BLaER1 treated with 17β-estradiol and CSF1 and Interleukin-3, amounts not matched to agents 10 nM and 100 nM (cell line): Measurements from ENCODE around the gene RBPJ.
"Not testable (repeated sequence)": the region's sequence is repeated elsewhere in the genome, so short reads cannot be mapped to it uniquely, and the experiment has no call there.

Experiments used
- H3K27ac ChIP-seq, 11 experiments: shearing (Covaris generic); formaldehyde crosslinking; 2 replicates each; pipeline ENCODE4 v1.8.1; 2022
- H3K27me3 ChIP-seq, 11 experiments: shearing (Covaris generic); formaldehyde crosslinking; 2 replicates each; pipeline ENCODE4 v1.8.1; 2022
- H3K36me3 ChIP-seq, 11 experiments: shearing (Covaris generic); formaldehyde crosslinking; 2 replicates each; pipeline ENCODE4 v1.8.1; 2022
- H3K4me1 ChIP-seq, 10 experiments: shearing (Covaris generic); formaldehyde crosslinking; 2 replicates each; pipeline ENCODE4 v1.8.1; 2022
- H3K4me2 ChIP-seq, 11 experiments: shearing (Covaris generic); formaldehyde crosslinking; 2 replicates each; pipeline ENCODE4 v1.8.1; 2022
- H3K4me3 ChIP-seq, 10 experiments: shearing (Covaris generic); formaldehyde crosslinking; 2 replicates each; pipeline ENCODE4 v1.8.1; 2022
- H3K9ac ChIP-seq, 11 experiments: shearing (Covaris generic); formaldehyde crosslinking; 2 replicates each; pipeline ENCODE4 v1.8.1; 2022
- H3K9me3 ChIP-seq, 11 experiments: shearing (Covaris generic); formaldehyde crosslinking; replicated peaks in 1 of 11; 2 replicates each; pipeline ENCODE4 v1.8.1; 2022
- H4K20me1 ChIP-seq, 11 experiments: shearing (Covaris generic); formaldehyde crosslinking; 2 replicates each; pipeline ENCODE4 v1.8.1; 2022
- Cebpa-rat ChIP-seq, 11 experiments: shearing (Covaris generic); IDR thresholded peaks; 2 replicates each; pipeline ENCODE4 v1.8.1; 2022

The RBPJ gene

DNA sequence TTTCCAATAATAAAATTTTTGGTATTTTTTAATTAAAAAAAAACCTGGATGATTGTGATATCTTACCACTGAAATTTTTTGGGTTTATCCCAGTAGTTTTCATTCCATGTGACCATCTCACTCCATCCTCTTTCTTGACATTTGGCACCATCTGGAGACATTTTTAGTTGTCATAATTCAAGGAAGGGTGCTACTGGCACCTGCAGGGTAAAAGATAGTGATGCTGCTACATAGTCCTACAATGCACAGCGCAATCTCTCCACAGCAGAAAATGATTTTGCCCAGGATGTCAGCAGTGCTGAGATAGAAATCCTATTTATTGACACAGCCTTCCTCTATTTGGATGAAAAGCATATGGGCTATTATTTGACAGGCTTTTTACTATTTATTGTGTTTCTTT lies 79.3 kb downstream of the RBPJ start:
- Histone ChIP-seq H3K4me3 (no peak overlapping the region), H3K27me3 (no peaks in the 10 kb centered on the region), H3K4me2 (no peak overlapping the region), H3K9me3 (peaks cover 8 to 42% (median 22%) of the 10 kb centered on the region in 11 experiments), H3K9ac (no peak overlapping the region), H3K36me3 (peaks cover 56 to 100% (median 80%) of the 10 kb centered on the region in 11 experiments), H4K20me1 (peaks cover 0 to 100% (median 4%) of the 10 kb centered on the region in 11 experiments; a peak in 7 of 22 replicates), H3K27ac (no peak overlapping the region), H3K4me1 (peaks cover 0 to 17% (median 9%) of the 10 kb centered on the region in 10 experiments; a peak in 11 of 20 replicates)
- no peak for TF ChIP-seq Cebpa-rat (IDR thresholded peaks at IDR 0.05)

DNA sequence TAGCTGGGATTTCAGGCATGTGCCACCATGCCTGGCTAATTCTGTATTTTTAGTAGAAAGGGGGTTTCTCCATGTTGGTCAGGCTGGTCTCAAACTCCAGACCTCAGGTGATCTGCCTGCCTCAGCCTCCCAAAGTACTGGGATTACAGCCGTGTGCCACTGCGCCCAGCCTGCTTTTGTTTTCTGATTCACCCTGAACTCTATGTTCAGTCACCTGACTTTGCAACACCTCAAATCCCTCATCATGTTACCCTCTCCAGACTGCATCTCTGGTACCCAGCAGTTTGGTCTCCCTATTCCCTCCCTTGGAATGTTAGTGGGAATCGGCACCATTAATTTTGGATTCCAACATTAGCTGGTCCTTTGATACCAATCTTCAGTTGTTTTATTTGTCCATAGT lies 81.2 kb downstream of the RBPJ start:
- H3K4me3 ChIP-seq = not testable (repeated sequence)
- peaks cover 0 to 81% (median 0%) of the 10 kb centered on the region in 11 experiments; a peak in 7 of 22 replicates for H4K20me1 ChIP-seq

DNA sequence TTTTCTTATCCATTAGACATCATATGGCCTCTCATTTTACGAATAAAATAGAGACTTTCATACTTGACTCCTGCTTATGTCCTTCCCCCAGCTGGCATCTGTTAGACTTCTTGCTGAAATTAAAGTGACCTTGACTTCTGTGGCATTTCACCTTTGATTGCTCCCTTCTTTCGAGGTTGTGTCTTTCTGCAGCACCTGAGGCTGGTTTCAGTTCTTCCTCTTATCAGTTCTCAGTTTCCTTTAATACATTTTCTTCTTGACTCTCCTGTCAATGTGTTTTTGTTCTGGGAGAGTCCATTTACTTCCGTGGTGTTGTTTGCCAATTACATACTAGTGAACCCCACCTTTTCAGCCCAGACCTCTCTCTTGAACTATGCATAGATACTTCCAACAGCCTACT lies 81.6 kb downstream of the RBPJ start:
- no peak overlapping the region for H3K27ac ChIP-seq
- H3K4me1 ChIP-seq = peaks cover 0 to 10% (median 5%) of the 10 kb centered on the region in 10 experiments; a peak in 10 of 20 replicates
- H3K9me3 ChIP-seq = peaks cover 29 to 60% (median 45%) of the 10 kb centered on the region in 11 experiments
- H3K9ac ChIP-seq = no peak overlapping the region
- H3K4me3 ChIP-seq = no peak overlapping the region
- H3K4me2 ChIP-seq = no peak overlapping the region
- no peaks in the 10 kb centered on the region for H3K27me3 ChIP-seq
- no peak for TF ChIP-seq Cebpa-rat (IDR thresholded peaks at IDR 0.05)
- H4K20me1 ChIP-seq = peaks cover 0 to 78% (median 0%) of the 10 kb centered on the region in 11 experiments; a peak in 7 of 22 replicates
- peaks cover 68 to 100% (median 87%) of the 10 kb centered on the region in 11 experiments for H3K36me3 ChIP-seq

More for the DNA sequence above, 81.2 kb downstream of the RBPJ start:
- H3K27me3 ChIP-seq, H3K4me2 ChIP-seq, H3K9ac ChIP-seq, H3K4me1 ChIP-seq, H3K27ac ChIP-seq: not testable (repeated sequence)
- H3K36me3 ChIP-seq = peaks cover 68 to 100% (median 85%) of the 10 kb centered on the region in 11 experiments
- peaks cover 27 to 56% (median 41%) of the 10 kb centered on the region in 11 experiments for H3K9me3 ChIP-seq

DNA sequence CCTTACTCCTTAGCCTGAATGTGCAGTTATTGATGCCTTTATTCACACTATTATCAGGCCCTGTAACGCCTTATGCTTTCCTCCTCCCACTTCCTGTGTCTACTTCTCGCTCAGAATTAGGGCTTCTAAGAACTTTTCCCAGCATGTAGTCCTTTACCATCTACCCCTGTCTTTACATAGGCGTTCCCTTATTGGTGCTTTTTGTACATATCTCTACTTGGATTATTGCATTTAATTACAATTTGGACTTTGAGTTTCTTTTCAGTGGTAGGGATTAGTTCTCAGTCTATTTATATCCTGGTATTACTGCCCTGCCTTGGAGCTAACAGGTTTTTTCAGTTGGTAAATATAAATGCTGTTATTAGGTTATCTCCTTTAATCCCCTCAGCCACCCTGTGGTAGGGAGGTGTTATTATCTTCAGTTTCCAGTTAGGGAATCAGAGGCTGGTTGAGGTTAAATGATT lies 84.0 kb downstream of the RBPJ start:
- H4K20me1 ChIP-seq = peaks cover 0 to 78% (median under 1%) of the 10 kb centered on the region in 11 experiments; a peak in 8 of 22 replicates
- no peak overlapping the region for H3K9ac ChIP-seq
- no peak overlapping the region for H3K27ac ChIP-seq
- peaks cover 29 to 66% (median 40%) of the 10 kb centered on the region in 11 experiments for H3K9me3 ChIP-seq
- TF ChIP-seq Cebpa-rat (IDR thresholded peaks at IDR 0.05) = no peak
- no peaks in the 10 kb centered on the region for H3K27me3 ChIP-seq
- H3K36me3 ChIP-seq = peaks cover 67 to 100% (median 84%) of the 10 kb centered on the region in 11 experiments
- no peak overlapping the region; a peak in 1 of 20 replicates for H3K4me3 ChIP-seq
- H3K4me2 ChIP-seq = no peak overlapping the region
- peaks cover 0 to 30% (median 5%) of the 10 kb centered on the region in 10 experiments; a peak in 8 of 20 replicates for H3K4me1 ChIP-seq

DNA sequence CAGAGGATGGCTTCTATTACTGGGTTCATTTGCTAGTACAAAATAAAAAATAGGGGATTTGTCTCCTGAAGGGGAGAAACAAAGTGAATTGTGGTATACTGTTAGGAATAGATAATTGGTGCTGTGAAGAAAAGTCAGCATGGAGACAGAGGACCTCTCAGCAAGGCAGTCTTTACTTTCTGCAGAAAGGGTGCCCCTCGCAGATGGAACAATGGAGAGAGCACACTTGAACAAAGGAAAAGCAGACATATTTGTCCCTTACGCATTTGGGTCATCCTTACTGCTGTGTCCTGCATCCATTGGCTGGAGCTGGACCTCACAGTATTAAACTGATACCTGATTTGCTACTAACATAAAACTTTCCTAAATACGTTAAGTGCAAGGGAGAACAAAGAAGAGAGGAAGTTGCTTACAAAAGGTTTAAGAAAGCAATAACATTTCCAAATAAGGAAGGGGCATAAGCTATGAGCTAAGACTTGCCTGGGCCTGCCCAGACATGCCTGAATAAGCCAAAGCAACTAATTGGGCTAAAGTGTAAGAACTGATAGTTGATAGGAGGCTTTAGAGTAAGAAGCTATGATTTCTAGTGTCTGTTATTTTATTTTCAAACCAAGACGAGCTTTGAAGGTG lies 85.6 kb downstream of the RBPJ start:
- Histone ChIP-seq H4K20me1 (peaks cover 0 to 78% (median 7%) of the 10 kb centered on the region in 11 experiments; a peak in 12 of 22 replicates), H3K4me3 (peak overlapping the region in 5 of 10 experiments; percentile 0 to 28 (median 13); a peak in 2 of 20 replicates), H3K4me1 (peaks cover 0 to 38% (median 5%) of the 10 kb centered on the region in 10 experiments; a peak in 8 of 20 replicates), H3K27me3 (no peaks in the 10 kb centered on the region), H3K36me3 (peaks cover 58 to 98% (median 71%) of the 10 kb centered on the region in 11 experiments), H3K4me2 (no peak overlapping the region), H3K27ac (peak overlapping the region; percentile 30 to 81 (median 66)), H3K9me3 (peaks cover 29 to 66% (median 40%) of the 10 kb centered on the region in 11 experiments), H3K9ac (peak overlapping the region in 1 of 11 experiments; percentile 24; a peak in 1 of 22 replicates)
- no peak for TF ChIP-seq Cebpa-rat (IDR thresholded peaks at IDR 0.05)

DNA sequence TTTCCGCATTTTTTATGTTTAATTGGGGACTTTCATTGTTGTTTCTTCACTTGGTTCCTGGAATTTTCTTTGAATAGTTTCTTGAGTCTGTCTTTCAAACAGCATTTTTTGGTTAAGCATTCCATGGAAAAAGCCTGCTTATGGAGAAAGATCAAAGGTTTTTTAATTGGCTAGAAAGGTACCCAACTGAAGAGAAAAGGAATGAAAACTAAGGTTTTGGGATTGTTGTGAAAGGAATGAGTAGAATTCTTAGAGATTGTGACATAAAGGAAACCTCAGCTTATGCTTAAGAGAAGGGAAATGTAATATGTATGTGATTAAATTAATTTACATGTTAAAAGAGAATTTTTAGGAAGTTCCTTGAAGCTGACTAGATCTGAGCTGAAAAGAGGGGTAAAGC lies 86.7 kb downstream of the RBPJ start:
- peaks cover 63 to 98% (median 71%) of the 10 kb centered on the region in 11 experiments for H3K36me3 ChIP-seq
- no peak overlapping the region for H3K4me3 ChIP-seq
- H3K9me3 ChIP-seq = peaks cover 29 to 56% (median 40%) of the 10 kb centered on the region in 11 experiments
- no peak overlapping the region for H3K9ac ChIP-seq
- no peak for TF ChIP-seq Cebpa-rat (IDR thresholded peaks at IDR 0.05)
- peaks cover 0 to 78% (median 7%) of the 10 kb centered on the region in 11 experiments; a peak in 13 of 22 replicates for H4K20me1 ChIP-seq
- H3K27ac ChIP-seq = peak overlapping the region; percentile 30 to 81 (median 66); a peak in 16 of 22 replicates
- H3K27me3 ChIP-seq = no peaks in the 10 kb centered on the region
- peaks cover 0 to 39% (median 5%) of the 10 kb centered on the region in 10 experiments; a peak in 8 of 20 replicates for H3K4me1 ChIP-seq
- peak overlapping the region in 4 of 11 experiments; percentile 14 to 36 (median 35); a peak in 4 of 22 replicates for H3K4me2 ChIP-seq

DNA sequence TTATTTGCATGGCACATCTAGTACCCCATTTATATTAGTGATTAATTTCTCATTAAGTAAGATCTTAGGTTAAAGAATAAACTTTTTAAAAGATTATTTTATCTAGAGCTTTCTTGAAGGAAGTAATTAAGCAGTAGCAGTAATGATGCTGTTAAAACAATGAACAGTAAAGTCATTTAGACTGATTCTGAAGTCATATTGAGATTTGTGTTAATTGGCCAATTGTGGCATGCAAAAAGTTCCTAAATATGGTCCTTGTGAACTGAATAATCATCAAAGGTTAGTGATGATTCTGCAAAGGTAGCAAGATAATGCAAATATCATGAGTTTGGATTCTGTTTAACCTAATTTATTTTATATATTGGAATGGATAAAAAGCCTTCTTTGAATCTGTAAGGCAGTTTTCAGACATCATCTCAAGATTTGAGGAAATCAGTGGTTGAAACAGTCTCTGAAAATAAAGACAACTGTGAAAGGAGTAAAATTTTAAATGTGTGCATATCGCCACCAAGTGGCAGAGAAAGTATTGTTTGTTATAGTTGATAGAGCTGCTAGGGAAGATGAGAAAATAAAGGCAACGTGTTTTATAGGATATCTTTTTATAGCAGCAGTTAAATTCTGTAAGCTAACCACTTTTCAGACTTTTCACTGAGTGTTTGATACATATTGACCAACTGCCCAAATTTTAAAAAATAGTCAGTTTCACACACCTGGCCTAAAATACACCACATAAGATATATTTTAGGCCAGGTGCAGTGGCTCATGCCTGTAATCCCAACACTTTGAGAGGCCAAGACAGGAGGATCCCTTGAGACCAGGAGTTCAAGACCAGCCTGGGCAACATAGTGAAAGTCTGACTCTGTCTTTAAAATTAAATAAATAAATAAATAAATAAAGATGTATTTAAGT lies 89.8 kb downstream of the RBPJ start:
- H4K20me1 ChIP-seq = peaks cover 5 to 83% (median 27%) of the 10 kb centered on the region in 11 experiments; a peak in 17 of 22 replicates
- H3K4me2 ChIP-seq = no peak overlapping the region
- H3K4me1 ChIP-seq = peaks cover 0 to 42% (median 5%) of the 10 kb centered on the region in 10 experiments; a peak in 8 of 20 replicates
- H3K27me3 ChIP-seq = no peaks in the 10 kb centered on the region
- H3K4me3 ChIP-seq = no peak overlapping the region
- peaks cover 15 to 24% (median 17%) of the 10 kb centered on the region in 11 experiments for H3K9me3 ChIP-seq
- TF ChIP-seq Cebpa-rat (IDR thresholded peaks at IDR 0.05) = no peak
- H3K36me3 ChIP-seq = peaks cover 51 to 98% (median 74%) of the 10 kb centered on the region in 11 experiments
- no peak overlapping the region for H3K9ac ChIP-seq
- H3K27ac ChIP-seq = no peak overlapping the region
